Ascending aorta (tissue), 2 donors: Measurements from ENCODE around the gene GPC5. TPM values are rescaled to one million over a fixed set of nuclear protein-coding genes. Genes with fewer than 3 reads are reported as not detected.

Experiments
- DNase-seq, 2 donors: peaks; one replicate each; pipeline ENCODE4 v3.0.0-alpha.2; 2019; ENCODE audit warnings: low spot score in 2 of 2
- H3K27ac ChIP-seq, 2 donors: fragments of 200-600 bp; sonication (generic); one replicate each; pipeline ENCODE4 v1.5.1; 2016 to 2017; ENCODE audit warnings: mild to moderate bottlenecking in 1 of 2
- H3K27me3 ChIP-seq: fragments of 200-600 bp; sonication (generic); one replicate; pipeline ENCODE4 v1.5.1; 2017
- H3K36me3 ChIP-seq, 2 donors: fragments of 200-600 bp; sonication (generic); one replicate each; pipeline ENCODE4 v1.5.1; 2016
- H3K4me1 ChIP-seq, 2 donors: fragments of 200-600 bp; sonication (generic); one replicate each; pipeline ENCODE4 v1.5.1; 2016 to 2017; ENCODE audit warnings: mild to moderate bottlenecking in 1 of 2
- H3K4me3 ChIP-seq, 2 donors: fragments of 200-600 bp; sonication (generic); one replicate each; pipeline ENCODE4 v1.5.1; 2016 to 2017; ENCODE audit warnings: mild to moderate bottlenecking in 1 of 2
- H3K9me3 ChIP-seq, 2 donors: fragments of 200-600 bp; sonication (generic); one replicate each; pipeline ENCODE4 v1.5.1; 2016
- intact Hi-C: fragments of 100-400 bp; cut with DNase I; formaldehyde crosslinking; loops from one replicate; pipeline ENCODE4 v1.15.1; 2023
- total RNA-seq: library from RNA; depleted of rRNA; stranded (reverse); fragments of >200 nt; gene quantifications from one replicate; pipeline ENCODE4 v1.1.0, GENCODE V29; 2016
- TF ChIP-seq, protein P1 (sequence below), 3 experiments: fragments of 200-600 bp in 2 of 3; fragments of 450-650 bp in 1 of 3; sonication (generic) in 2 of 3; IDR thresholded peaks; one replicate each; pipeline ENCODE4 v1.5.1; 2016 to 2019; ENCODE audit warnings: antibody characterized with exemption in 3 of 3, mild to moderate bottlenecking in 1 of 3, moderate library complexity in 1 of 3

Gene GPC5
- total RNA-seq, 1 donor from 2014 or later: not detected

DNA sequence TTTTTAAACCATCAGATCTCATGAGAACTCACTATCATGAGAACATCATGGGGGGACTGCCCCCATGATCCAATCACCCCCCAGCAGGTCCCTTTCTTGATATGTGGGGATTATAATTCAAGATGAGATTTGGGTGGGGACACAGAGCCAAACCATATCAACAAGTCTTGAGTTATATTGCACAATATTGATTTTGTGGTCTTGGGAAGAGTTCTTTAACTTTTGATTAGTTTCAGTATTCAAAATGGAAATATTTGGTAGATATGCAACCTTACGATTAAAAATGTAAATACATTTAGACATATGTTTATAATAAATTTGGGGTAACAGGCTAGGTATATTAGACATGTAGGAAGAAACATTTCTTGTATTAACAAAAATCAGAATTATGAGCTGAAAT lies 188.2 kb downstream of the GPC5 start:
- intact Hi-C loops: no loop called here
- H3K36me3 ChIP-seq: no peaks in the 10 kb centered on the region
- H3K4me1 ChIP-seq: no peaks in the 10 kb centered on the region
- H3K27ac ChIP-seq: no peak overlapping the region
- DNase-seq: no peak
- H3K4me3 ChIP-seq: no peak overlapping the region
- H3K27me3 ChIP-seq: no peaks in the 10 kb centered on the region
- TF ChIP-seq, protein P1, sequence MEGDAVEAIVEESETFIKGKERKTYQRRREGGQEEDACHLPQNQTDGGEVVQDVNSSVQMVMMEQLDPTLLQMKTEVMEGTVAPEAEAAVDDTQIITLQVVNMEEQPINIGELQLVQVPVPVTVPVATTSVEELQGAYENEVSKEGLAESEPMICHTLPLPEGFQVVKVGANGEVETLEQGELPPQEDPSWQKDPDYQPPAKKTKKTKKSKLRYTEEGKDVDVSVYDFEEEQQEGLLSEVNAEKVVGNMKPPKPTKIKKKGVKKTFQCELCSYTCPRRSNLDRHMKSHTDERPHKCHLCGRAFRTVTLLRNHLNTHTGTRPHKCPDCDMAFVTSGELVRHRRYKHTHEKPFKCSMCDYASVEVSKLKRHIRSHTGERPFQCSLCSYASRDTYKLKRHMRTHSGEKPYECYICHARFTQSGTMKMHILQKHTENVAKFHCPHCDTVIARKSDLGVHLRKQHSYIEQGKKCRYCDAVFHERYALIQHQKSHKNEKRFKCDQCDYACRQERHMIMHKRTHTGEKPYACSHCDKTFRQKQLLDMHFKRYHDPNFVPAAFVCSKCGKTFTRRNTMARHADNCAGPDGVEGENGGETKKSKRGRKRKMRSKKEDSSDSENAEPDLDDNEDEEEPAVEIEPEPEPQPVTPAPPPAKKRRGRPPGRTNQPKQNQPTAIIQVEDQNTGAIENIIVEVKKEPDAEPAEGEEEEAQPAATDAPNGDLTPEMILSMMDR (IDR thresholded peaks at IDR 0.05): no peak
- H3K9me3 ChIP-seq: no peaks in the 10 kb centered on the region

DNA sequence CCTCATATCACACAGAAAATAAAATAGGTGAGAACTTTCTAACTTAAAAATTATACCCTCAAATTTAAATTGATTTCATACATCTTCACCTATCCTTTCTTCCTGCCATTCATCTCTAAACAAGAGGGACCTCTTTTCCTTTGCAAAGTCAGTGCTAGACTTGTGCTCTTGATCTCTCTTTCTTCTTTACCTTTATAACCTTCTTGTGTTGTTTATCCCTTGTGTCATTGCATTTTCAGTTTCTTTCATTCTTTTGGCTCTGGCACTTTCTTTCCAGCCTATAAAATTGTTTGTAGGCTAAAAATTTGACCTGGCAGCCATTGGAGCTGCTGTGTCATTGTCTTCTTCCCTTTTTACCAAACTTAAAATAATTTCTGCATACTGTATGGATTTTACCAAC lies 190.1 kb downstream of the GPC5 start:
- H3K27ac ChIP-seq: no peak overlapping the region
- intact Hi-C loops: no loop called here
- no peaks in the 10 kb centered on the region for H3K27me3 ChIP-seq
- no peaks in the 10 kb centered on the region for H3K9me3 ChIP-seq
- TF ChIP-seq, protein P1 (IDR thresholded peaks at IDR 0.05): no peak
- H3K4me3 ChIP-seq: no peak overlapping the region
- no peaks in the 10 kb centered on the region for H3K36me3 ChIP-seq
- DNase-seq: no peak
- no peaks in the 10 kb centered on the region for H3K4me1 ChIP-seq

DNA sequence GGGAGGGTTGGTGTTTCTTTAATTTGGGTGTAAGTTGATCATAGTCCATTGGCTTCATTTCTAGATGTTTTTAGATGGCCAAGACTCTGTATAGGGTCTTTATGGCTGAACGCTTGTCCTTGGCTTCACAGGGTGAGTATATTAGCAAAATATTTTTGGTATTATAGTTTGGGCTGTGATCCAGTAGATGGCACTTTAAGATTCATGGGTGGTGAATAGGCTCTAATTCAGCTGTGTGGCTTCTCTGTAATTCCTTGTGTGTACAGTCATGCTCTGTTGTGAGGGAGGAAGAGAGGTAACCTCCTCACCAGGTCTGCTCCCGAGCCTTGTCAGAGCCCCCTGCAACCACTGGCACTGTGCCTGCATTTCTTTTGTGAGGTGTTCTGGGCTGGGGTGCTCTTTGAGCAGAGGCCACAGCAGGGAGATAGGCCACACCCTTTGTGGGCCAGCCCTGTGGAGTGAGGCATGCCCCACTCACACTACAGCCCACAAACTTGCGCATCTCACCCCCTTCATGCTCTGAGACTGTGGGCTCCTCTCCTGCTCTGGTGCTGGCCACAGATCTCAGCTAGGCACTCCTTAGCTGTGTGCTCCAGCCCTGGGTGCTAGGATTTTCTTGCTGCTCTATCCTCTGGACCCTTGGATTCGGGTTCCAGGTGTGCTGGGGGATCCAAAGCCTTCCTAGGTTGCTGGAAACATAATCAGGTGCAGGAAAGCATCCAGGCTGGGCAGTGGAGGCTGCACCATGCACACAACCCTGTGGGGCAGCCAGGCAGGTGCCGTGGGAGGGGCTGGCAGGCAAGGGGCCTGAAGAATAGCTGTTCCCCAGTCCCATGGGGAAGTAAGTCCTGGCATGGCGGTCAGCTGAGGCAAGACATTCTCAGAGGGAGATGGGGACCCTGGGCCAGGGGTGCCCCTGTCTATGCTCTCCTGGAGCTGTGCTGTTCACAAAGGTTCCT lies 193.9 kb downstream of the GPC5 start:
- intact Hi-C loops: no loop called here

DNA sequence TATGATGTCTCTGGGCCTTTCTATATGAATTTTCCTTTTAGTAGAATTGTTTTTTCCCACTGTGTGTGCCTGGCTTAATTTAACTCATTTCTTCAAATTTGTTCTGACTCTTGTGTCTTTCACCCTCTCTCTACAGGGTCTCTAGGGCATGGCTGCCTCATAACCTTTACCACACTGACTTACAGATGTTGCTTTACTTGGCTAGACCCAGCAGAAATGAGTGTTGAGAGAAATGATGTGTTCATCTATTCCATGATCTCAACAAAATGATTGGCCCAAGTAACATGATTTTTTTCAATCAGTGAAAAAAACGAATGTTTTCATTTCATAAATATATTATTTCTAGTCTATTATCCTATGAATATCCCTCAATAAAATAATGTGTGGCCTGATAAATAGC lies 195.0 kb downstream of the GPC5 start:
- H3K27me3 ChIP-seq: no peaks in the 10 kb centered on the region
- TF ChIP-seq, protein P1 (IDR thresholded peaks at IDR 0.05): no peak
- no peaks in the 10 kb centered on the region for H3K4me1 ChIP-seq
- H3K27ac ChIP-seq: no peak overlapping the region
- no peaks in the 10 kb centered on the region for H3K36me3 ChIP-seq
- DNase-seq: no peak
- H3K9me3 ChIP-seq: no peaks in the 10 kb centered on the region
- no peak overlapping the region for H3K4me3 ChIP-seq
- intact Hi-C loops: no loop called here

More for the DNA sequence above, 193.9 kb downstream of the GPC5 start:
- Histone ChIP-seq H3K27me3 (no peaks in the 10 kb centered on the region), H3K4me1 (no peaks in the 10 kb centered on the region), H3K4me3 (no peak overlapping the region), H3K9me3 (no peaks in the 10 kb centered on the region), H3K36me3 (no peaks in the 10 kb centered on the region), H3K27ac (no peak overlapping the region)
- TF ChIP-seq, protein P1 (IDR thresholded peaks at IDR 0.05): no peak
- no peak for DNase-seq

DNA sequence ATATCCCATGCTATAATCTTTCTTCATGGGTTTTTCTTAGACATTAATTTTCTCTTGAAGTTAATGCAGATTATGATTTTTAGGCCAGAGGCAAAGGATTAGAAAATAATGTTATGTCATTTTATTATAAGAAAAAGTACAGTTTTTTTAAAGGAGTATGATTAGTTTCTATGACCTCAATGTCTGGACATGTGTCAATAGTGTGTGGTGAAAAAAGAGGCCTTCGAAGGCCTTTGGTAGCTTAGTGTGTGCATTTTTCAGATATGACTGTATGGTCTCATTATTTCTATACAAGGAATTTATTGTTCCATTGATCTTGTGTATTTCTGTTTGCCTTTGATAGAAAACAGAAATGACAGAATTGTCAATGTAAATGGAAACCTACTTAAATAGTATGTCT lies 195.6 kb downstream of the GPC5 start:
- no peaks in the 10 kb centered on the region for H3K36me3 ChIP-seq
- DNase-seq: no peak
- H3K4me3 ChIP-seq: no peak overlapping the region
- H3K27ac ChIP-seq: no peak overlapping the region
- no peaks in the 10 kb centered on the region for H3K27me3 ChIP-seq
- intact Hi-C loops: no loop called here
- no peaks in the 10 kb centered on the region for H3K9me3 ChIP-seq
- H3K4me1 ChIP-seq: no peaks in the 10 kb centered on the region
- TF ChIP-seq, protein P1 (IDR thresholded peaks at IDR 0.05): no peak
